ENCODE measurements around the gene TMEM63A.
"Not testable (repeated sequence)": the region's sequence is repeated elsewhere in the genome, so short reads cannot be mapped to it uniquely, and the experiment has no call there.

- TF ChIP-seq CTCF (IDR thresholded peaks at IDR 0.05; ENCODE audit: low read length); EZH2 (optimal IDR thresholded peaks at IDR 0.05; ENCODE audit: low read depth, low read length); EZH2phosphoT487 (IDR thresholded peaks at IDR 0.05; ENCODE audit: low read length): not testable (repeated sequence)
Measured at GRCh38 chr1:225815090-225815489, 67.1 kb downstream of the TMEM63A start.

Data from MM.1S (cell line).